Measurements from ENCODE around the gene CNOT3.

CNOT3 gene

DNA sequence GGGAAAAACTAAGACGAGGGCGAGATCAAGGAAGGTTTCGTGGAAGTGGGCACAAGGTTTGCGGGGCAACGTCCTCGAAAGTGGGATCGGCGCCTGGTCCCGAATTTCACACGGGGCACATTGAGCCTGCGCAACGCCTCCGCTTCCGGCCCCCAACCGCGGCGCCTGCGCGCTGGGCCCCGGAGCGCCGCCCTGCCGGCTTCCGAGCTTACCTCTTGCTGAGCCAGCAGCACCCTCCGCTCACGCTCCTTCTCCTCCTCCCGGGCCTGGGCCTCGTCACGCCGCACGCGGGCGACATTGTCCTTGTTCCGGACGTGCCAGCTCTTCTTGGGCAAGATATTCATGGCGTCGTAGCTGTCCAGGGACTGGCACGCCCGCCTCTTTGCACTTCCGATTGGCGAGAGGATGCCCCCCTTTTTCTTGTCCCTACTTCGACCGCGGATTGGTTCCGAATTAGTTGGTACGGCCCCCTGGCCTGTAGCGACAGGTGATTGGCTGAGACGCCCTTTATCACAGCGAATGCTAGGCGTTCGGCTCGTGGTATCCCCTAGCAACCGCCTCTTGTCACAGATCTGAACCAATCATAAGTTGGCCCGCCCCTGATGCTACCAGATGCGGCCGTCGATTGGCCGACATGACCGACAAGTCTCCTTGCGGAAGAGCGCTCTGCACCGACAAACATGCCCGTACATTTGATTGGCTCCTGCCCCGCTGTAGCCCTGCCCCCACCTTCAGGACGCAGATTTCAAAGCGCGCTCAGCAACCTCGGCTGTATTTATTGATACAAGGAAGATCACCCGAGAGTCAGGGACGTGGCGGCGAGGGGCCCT is 22.0 kb downstream of the CNOT3 start, which contains the start of gene LENG1:
Gene LENG1, minus strand, starts transcription at position 370 of the 830 bp plus-strand sequence. Its CDS starts 26 bp downstream, at position 344.
- peak within 1 kb of the TSS; percentile 36 for H2AFZ ChIP-seq (ENCODE audit: low read depth, low read length, severe bottlenecking)
- H3F3A ChIP-seq (ENCODE audit: insufficient read depth), result peaks cover 17% of the 10 kb centered on the region; the same call in 1 of the 2 replicates
- H4K20me1 ChIP-seq (ENCODE audit: low read depth, low read length), result no peaks in the 10 kb centered on the region

DNA sequence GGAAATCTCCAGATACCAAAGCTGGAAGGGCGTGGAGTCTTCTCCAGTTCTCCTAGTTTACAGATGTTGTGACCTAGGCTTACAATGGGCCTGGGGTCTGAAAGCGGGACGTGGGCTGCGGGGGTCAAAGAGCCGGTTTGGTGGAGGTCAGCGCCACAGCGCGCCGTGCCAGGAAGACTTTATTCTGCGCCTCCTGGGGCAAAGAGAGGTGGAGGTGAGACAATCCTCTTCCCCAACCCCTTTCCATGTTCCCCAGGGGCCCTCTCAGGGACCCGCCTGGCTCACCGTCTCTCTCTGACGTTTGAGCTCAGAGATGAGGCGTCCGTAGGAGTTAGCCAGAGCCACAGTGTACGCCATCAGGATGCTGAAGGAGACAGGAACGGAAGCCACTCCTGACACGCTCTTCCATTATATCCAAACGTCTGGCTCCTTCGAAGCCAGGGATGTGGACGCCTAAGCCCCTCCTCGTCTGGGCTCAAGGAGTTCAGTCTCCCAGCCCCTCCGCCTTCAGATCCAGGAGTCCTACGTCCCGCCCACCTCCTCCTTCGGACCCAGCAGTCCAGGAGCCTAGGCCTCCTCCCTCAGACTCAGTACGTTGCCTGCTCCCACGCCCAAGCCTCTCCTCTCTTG is 22.7 kb downstream of the CNOT3 start:
- Histone ChIP-seq H3K4me3 (ENCODE audit: insufficient read depth, low read length, poor library complexity, severe bottlenecking) (peak overlapping the region; percentile 78), H3K79me2 (ENCODE audit: insufficient read depth, low read length) (no peaks in the 10 kb centered on the region), H3K9me3 (ENCODE audit: insufficient read depth, low read length) (no peaks in the 10 kb centered on the region), H3K27ac (ENCODE audit: low read depth, low read length) (peak overlapping the region; percentile 37), H3K36me3 (ENCODE audit: low read length) (no peaks in the 10 kb centered on the region), H3K9ac (ENCODE audit: low read length) (peak overlapping the region; percentile 73), H2AFZ (ENCODE audit: low read depth, low read length, severe bottlenecking) (peak overlapping the region; percentile 36), H4K20me1 (ENCODE audit: low read depth, low read length) (no peaks in the 10 kb centered on the region), H3K27me3 (ENCODE audit: low read length) (no peaks in the 10 kb centered on the region), H3K9me2 (replicated peaks; ENCODE audit: insufficient read depth, low read length) (no peaks in the 10 kb centered on the region), H3K4me2 (ENCODE audit: low read depth, low read length, poor library complexity, severe bottlenecking) (peak overlapping the region; percentile 61), H3F3A (ENCODE audit: insufficient read depth) (peaks cover 15% of the 10 kb centered on the region; the same call in 1 of the 2 replicates)
- no peak for TF ChIP-seq EZH2phosphoT487 (conservative IDR thresholded peaks at IDR 0.05; ENCODE audit: low read length)
- TF ChIP-seq, protein P1, sequence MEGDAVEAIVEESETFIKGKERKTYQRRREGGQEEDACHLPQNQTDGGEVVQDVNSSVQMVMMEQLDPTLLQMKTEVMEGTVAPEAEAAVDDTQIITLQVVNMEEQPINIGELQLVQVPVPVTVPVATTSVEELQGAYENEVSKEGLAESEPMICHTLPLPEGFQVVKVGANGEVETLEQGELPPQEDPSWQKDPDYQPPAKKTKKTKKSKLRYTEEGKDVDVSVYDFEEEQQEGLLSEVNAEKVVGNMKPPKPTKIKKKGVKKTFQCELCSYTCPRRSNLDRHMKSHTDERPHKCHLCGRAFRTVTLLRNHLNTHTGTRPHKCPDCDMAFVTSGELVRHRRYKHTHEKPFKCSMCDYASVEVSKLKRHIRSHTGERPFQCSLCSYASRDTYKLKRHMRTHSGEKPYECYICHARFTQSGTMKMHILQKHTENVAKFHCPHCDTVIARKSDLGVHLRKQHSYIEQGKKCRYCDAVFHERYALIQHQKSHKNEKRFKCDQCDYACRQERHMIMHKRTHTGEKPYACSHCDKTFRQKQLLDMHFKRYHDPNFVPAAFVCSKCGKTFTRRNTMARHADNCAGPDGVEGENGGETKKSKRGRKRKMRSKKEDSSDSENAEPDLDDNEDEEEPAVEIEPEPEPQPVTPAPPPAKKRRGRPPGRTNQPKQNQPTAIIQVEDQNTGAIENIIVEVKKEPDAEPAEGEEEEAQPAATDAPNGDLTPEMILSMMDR (IDR thresholded peaks at IDR 0.05; ENCODE audit: insufficient read depth, low read length, poor library complexity, severe bottlenecking), result no peak

More for the DNA sequence above, 22.0 kb downstream of the CNOT3 start, which contains the start of gene LENG1:
- H3K9me3 ChIP-seq (ENCODE audit: insufficient read depth, low read length), result no peaks in the 10 kb centered on the region
- TF ChIP-seq, protein P1 (IDR thresholded peaks at IDR 0.05; ENCODE audit: insufficient read depth, low read length, poor library complexity, severe bottlenecking), result peak; percentile 19
- TF ChIP-seq EZH2phosphoT487 (conservative IDR thresholded peaks at IDR 0.05; ENCODE audit: low read length), result no peak
- H3K36me3 ChIP-seq (ENCODE audit: low read length), result no peaks in the 10 kb centered on the region
- H3K4me3 ChIP-seq (ENCODE audit: insufficient read depth, low read length, poor library complexity, severe bottlenecking), result peak within 1 kb of the TSS; percentile 78
- H3K9ac ChIP-seq (ENCODE audit: low read length), result peak within 1 kb of the TSS; percentile 73
- H3K27me3 ChIP-seq (ENCODE audit: low read length), result no peaks in the 10 kb centered on the region
- no peaks in the 10 kb centered on the region for H3K79me2 ChIP-seq (ENCODE audit: insufficient read depth, low read length)
- H3K27ac ChIP-seq (ENCODE audit: low read depth, low read length), result peak within 1 kb of the TSS; percentile 89
- H3K4me2 ChIP-seq (ENCODE audit: low read depth, low read length, poor library complexity, severe bottlenecking), result peak within 1 kb of the TSS; percentile 72
- H3K9me2 ChIP-seq (replicated peaks; ENCODE audit: insufficient read depth, low read length), result no peaks in the 10 kb centered on the region

DNA sequence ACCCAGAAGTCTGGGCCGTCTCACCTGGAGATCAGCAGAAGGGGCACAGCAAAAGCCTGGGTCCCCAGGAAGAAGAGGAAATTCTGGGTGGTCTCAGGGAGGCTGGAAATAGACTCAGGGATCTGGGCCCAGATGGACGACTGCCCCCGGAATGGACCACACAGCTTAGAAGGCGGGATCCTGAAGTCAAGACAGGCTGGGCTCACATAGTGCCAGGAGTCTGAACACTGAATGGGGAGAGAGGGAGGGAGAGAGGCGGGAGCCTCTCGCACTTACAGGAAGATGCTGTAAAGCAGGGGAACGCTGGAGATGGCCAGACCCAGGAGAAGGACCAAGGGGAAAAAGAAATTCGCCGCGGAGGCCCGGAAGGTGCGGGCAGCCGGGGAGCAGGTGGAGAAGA is 23.3 kb downstream of the CNOT3 start:
- Histone ChIP-seq H3K4me3 (ENCODE audit: insufficient read depth, low read length, poor library complexity, severe bottlenecking) (peak overlapping the region; percentile 78), H3K27ac (ENCODE audit: low read depth, low read length) (peak overlapping the region; percentile 37), H3K4me2 (ENCODE audit: low read depth, low read length, poor library complexity, severe bottlenecking) (peak overlapping the region; percentile 61), H2AFZ (ENCODE audit: low read depth, low read length, severe bottlenecking) (no peak overlapping the region), H4K20me1 (ENCODE audit: low read depth, low read length) (no peaks in the 10 kb centered on the region), H3F3A (ENCODE audit: insufficient read depth) (peaks cover 15% of the 10 kb centered on the region; the same call in 1 of the 2 replicates), H3K27me3 (ENCODE audit: low read length) (no peaks in the 10 kb centered on the region), H3K9ac (ENCODE audit: low read length) (peak overlapping the region; percentile 73), H3K36me3 (ENCODE audit: low read length) (no peaks in the 10 kb centered on the region), H3K9me3 (ENCODE audit: insufficient read depth, low read length) (no peaks in the 10 kb centered on the region), H3K79me2 (ENCODE audit: insufficient read depth, low read length) (no peaks in the 10 kb centered on the region), H3K9me2 (replicated peaks; ENCODE audit: insufficient read depth, low read length) (no peaks in the 10 kb centered on the region)
- TF ChIP-seq, protein P1 (IDR thresholded peaks at IDR 0.05; ENCODE audit: insufficient read depth, low read length, poor library complexity, severe bottlenecking), result no peak
- no peak for TF ChIP-seq EZH2phosphoT487 (conservative IDR thresholded peaks at IDR 0.05; ENCODE audit: low read length)

All from SU-DHL-6 (cell line).